Liver (tissue), 3 donors: Measurements from ENCODE around the gene CFTR.

Experiments
- EGR1 ChIP-seq, 2 donors: IDR thresholded peaks; 2 replicates each; pipeline ENCODE4 v1.6.1; 2016 to 2018; ENCODE audit warnings: antibody characterized with exemption in 2 of 2, low read depth in 2 of 2
- GABPA ChIP-seq, 2 donors: IDR thresholded peaks in 1 of 2; conservative IDR thresholded peaks in 1 of 2; 2 replicates each; pipeline ENCODE4 v1.6.1; 2016; ENCODE audit warnings: antibody characterized with exemption in 2 of 2, mild to moderate bottlenecking in 1 of 2, moderate library complexity in 1 of 2
- HNF4A ChIP-seq, 2 donors: conservative IDR thresholded peaks; 2 replicates each; pipeline ENCODE4 v1.6.1; 2016; ENCODE audit warnings: antibody characterized with exemption in 2 of 2, mild to moderate bottlenecking in 2 of 2
- JUND ChIP-seq, 2 donors: IDR thresholded peaks; 2 replicates each; pipeline ENCODE4 v1.6.1; 2016; ENCODE audit warnings: antibody characterized with exemption in 2 of 2
- NR2F2 ChIP-seq: IDR thresholded peaks from 2 replicates; pipeline ENCODE4 v1.6.1; 2016; ENCODE audit warnings: antibody characterized with exemption
- RAD21 ChIP-seq, 2 donors: IDR thresholded peaks; 2 replicates each; pipeline ENCODE4 v1.6.1; 2016; ENCODE audit warnings: antibody characterized with exemption in 2 of 2, mild to moderate bottlenecking in 2 of 2
- RXRA ChIP-seq, 2 donors: IDR thresholded peaks; 2 replicates each; pipeline ENCODE4 v1.6.1; 2017 to 2018; ENCODE audit warnings: antibody characterized with exemption in 2 of 2, mild to moderate bottlenecking in 1 of 2
- SP1 ChIP-seq: IDR thresholded peaks from 2 replicates; pipeline ENCODE4 v1.6.1; 2018; ENCODE audit warnings: antibody characterized with exemption, mild to moderate bottlenecking
- TAF1 ChIP-seq: conservative IDR thresholded peaks from 2 replicates; pipeline ENCODE4 v1.6.1; 2016; ENCODE audit warnings: antibody characterized with exemption, mild to moderate bottlenecking
- YY1 ChIP-seq: IDR thresholded peaks from 2 replicates; pipeline ENCODE4 v1.6.1; 2016; ENCODE audit warnings: antibody characterized with exemption, mild to moderate bottlenecking
- TF ChIP-seq, protein P1 (sequence below): fragments of 150-350 bp; IDR thresholded peaks from 2 replicates; pipeline ENCODE4 v1.5.1; 2017; ENCODE audit warnings: improper control_type of control experiment, low read depth, low read length; ENCODE audit not compliant: missing input control
- TF ChIP-seq, protein P2 (sequence below): IDR thresholded peaks from 2 replicates; pipeline ENCODE4 v1.6.1; 2016; ENCODE audit warnings: antibody characterized with exemption
- TF ChIP-seq, protein P3 (sequence below): IDR thresholded peaks from 2 replicates; pipeline ENCODE4 v1.6.1; 2016; ENCODE audit warnings: antibody characterized with exemption
- TF ChIP-seq, protein P4 (sequence below): IDR thresholded peaks from 2 replicates; pipeline ENCODE4 v1.6.1; 2016; ENCODE audit warnings: antibody characterized with exemption, mild to moderate bottlenecking
- donor health status: healthy.
- donor health status: healthy.

DNA sequence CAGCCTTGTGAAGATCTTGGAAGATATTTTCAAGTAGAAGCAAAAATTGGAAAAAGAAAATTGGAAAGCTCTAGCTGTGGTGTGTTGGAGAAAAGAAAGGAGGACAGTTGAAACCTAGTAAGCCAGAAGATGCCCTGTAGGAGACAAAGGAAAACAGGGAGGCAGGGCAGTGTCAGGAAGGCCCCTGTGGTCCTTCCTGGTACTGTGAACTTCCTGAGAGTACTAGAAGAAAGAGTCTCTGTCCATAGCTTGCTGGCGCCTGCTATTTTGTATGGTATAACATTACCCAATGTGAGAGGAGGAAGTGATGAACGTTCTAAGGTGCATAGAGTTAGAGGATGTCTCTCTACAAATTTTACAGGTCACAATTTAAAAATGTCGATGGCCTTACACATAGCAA lies 210.3 kb downstream of the CFTR start:
- no peak for TF ChIP-seq GABPA (IDR thresholded peaks at IDR 0.05 in 1 of 2, conservative IDR thresholded peaks at IDR 0.05 in 1 of 2)
- TF ChIP-seq EGR1 (IDR thresholded peaks at IDR 0.05; ENCODE audit: low read depth in 2 of 2), result no peak
- no peak for TF ChIP-seq NR2F2
- TF ChIP-seq TAF1, result no peak
- TF ChIP-seq YY1, result no peak
- TF ChIP-seq, protein P1, sequence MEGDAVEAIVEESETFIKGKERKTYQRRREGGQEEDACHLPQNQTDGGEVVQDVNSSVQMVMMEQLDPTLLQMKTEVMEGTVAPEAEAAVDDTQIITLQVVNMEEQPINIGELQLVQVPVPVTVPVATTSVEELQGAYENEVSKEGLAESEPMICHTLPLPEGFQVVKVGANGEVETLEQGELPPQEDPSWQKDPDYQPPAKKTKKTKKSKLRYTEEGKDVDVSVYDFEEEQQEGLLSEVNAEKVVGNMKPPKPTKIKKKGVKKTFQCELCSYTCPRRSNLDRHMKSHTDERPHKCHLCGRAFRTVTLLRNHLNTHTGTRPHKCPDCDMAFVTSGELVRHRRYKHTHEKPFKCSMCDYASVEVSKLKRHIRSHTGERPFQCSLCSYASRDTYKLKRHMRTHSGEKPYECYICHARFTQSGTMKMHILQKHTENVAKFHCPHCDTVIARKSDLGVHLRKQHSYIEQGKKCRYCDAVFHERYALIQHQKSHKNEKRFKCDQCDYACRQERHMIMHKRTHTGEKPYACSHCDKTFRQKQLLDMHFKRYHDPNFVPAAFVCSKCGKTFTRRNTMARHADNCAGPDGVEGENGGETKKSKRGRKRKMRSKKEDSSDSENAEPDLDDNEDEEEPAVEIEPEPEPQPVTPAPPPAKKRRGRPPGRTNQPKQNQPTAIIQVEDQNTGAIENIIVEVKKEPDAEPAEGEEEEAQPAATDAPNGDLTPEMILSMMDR, result no peak
- TF ChIP-seq, protein P2, sequence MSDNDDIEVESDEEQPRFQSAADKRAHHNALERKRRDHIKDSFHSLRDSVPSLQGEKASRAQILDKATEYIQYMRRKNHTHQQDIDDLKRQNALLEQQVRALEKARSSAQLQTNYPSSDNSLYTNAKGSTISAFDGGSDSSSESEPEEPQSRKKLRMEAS, result no peak
- TF ChIP-seq SP1, result no peak
- no peak for TF ChIP-seq HNF4A (conservative IDR thresholded peaks at IDR 0.05)
- TF ChIP-seq RXRA (IDR thresholded peaks at IDR 0.05), result no peak
- TF ChIP-seq, protein P3, sequence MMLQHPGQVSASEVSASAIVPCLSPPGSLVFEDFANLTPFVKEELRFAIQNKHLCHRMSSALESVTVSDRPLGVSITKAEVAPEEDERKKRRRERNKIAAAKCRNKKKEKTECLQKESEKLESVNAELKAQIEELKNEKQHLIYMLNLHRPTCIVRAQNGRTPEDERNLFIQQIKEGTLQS, result no peak
- no peak for TF ChIP-seq RAD21 (IDR thresholded peaks at IDR 0.05)
- TF ChIP-seq, protein P4, sequence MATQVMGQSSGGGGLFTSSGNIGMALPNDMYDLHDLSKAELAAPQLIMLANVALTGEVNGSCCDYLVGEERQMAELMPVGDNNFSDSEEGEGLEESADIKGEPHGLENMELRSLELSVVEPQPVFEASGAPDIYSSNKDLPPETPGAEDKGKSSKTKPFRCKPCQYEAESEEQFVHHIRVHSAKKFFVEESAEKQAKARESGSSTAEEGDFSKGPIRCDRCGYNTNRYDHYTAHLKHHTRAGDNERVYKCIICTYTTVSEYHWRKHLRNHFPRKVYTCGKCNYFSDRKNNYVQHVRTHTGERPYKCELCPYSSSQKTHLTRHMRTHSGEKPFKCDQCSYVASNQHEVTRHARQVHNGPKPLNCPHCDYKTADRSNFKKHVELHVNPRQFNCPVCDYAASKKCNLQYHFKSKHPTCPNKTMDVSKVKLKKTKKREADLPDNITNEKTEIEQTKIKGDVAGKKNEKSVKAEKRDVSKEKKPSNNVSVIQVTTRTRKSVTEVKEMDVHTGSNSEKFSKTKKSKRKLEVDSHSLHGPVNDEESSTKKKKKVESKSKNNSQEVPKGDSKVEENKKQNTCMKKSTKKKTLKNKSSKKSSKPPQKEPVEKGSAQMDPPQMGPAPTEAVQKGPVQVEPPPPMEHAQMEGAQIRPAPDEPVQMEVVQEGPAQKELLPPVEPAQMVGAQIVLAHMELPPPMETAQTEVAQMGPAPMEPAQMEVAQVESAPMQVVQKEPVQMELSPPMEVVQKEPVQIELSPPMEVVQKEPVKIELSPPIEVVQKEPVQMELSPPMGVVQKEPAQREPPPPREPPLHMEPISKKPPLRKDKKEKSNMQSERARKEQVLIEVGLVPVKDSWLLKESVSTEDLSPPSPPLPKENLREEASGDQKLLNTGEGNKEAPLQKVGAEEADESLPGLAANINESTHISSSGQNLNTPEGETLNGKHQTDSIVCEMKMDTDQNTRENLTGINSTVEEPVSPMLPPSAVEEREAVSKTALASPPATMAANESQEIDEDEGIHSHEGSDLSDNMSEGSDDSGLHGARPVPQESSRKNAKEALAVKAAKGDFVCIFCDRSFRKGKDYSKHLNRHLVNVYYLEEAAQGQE, result no peak
- TF ChIP-seq JUND (IDR thresholded peaks at IDR 0.05), result no peak
